B cell (primary cell): ENCODE data around the gene ATXN1.

ENCODE experiments used
- EZH2 ChIP-seq: IDR thresholded peaks from 2 replicates; pipeline ENCODE4 v1.6.1; 2012; ENCODE audit warnings: borderline replicate concordance, low read depth, mild to moderate bottlenecking, moderate library complexity, low read length; ENCODE audit not compliant: insufficient read depth, poor library complexity, severe bottlenecking
- TF ChIP-seq, protein P1 (sequence below): fragments of 200-600 bp; IDR thresholded peaks from one replicate; pipeline ENCODE4 v1.8.0; 2022; ENCODE audit warnings: antibody characterized with exemption, mild to moderate bottlenecking

DNA sequence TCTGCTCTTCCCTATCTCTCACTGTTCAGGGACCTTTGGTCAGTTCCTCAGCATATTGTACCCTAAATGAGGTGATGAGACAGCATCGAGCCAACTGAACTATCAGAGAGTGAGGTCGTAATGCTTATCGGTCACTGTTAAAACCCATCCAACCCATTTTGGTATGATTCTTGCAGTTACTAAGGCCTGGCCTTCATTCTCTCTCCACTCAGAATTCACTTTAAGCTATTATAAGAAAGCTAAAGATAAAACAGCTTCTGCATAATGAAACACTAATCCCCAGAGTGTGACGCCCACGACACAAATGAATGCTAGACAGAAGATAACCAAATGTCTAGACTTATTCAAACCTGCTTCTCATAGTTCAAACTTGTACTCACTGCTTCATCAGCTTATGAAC is 347.1 kb downstream of the ATXN1 start:
- TF ChIP-seq, protein P1, sequence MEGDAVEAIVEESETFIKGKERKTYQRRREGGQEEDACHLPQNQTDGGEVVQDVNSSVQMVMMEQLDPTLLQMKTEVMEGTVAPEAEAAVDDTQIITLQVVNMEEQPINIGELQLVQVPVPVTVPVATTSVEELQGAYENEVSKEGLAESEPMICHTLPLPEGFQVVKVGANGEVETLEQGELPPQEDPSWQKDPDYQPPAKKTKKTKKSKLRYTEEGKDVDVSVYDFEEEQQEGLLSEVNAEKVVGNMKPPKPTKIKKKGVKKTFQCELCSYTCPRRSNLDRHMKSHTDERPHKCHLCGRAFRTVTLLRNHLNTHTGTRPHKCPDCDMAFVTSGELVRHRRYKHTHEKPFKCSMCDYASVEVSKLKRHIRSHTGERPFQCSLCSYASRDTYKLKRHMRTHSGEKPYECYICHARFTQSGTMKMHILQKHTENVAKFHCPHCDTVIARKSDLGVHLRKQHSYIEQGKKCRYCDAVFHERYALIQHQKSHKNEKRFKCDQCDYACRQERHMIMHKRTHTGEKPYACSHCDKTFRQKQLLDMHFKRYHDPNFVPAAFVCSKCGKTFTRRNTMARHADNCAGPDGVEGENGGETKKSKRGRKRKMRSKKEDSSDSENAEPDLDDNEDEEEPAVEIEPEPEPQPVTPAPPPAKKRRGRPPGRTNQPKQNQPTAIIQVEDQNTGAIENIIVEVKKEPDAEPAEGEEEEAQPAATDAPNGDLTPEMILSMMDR, result no peak
- no peak for TF ChIP-seq EZH2
